Endothelial cell of umbilical vein (primary cell): ENCODE data around the gene OR2T29.

Experiments used
- MYC ChIP-seq: IDR thresholded peaks from one replicate; pipeline ENCODE4 v1.6.1; 2011; ENCODE audit warnings: mild to moderate bottlenecking, low read depth, low read length
- POLR2A ChIP-seq: IDR thresholded peaks from 2 replicates; pipeline ENCODE4 v1.6.1; 2012; ENCODE audit warnings: low read depth, mild to moderate bottlenecking, control low read depth, low read length
- POLR2AphosphoS5 ChIP-seq: IDR thresholded peaks from 2 replicates; pipeline ENCODE4 v1.6.1; 2012; ENCODE audit warnings: low read depth, mild to moderate bottlenecking, control low read depth, low read length, moderate library complexity; ENCODE audit not compliant: insufficient read depth
- TF ChIP-seq, protein P1 (sequence below), 2 donors: IDR thresholded peaks; 1 replicate in 1 of 2; 2 replicates in 1 of 2; pipeline ENCODE4 v1.5.1; 2011; ENCODE audit warnings: low read length in 2 of 2, mild to moderate bottlenecking in 2 of 2, moderate library complexity in 2 of 2, control low read depth in 1 of 2, inconsistent platforms in 1 of 2, low read depth in 1 of 2; ENCODE audit not compliant: insufficient read depth in 1 of 2; ENCODE audit errors: extremely low read depth in 1 of 2

DNA sequence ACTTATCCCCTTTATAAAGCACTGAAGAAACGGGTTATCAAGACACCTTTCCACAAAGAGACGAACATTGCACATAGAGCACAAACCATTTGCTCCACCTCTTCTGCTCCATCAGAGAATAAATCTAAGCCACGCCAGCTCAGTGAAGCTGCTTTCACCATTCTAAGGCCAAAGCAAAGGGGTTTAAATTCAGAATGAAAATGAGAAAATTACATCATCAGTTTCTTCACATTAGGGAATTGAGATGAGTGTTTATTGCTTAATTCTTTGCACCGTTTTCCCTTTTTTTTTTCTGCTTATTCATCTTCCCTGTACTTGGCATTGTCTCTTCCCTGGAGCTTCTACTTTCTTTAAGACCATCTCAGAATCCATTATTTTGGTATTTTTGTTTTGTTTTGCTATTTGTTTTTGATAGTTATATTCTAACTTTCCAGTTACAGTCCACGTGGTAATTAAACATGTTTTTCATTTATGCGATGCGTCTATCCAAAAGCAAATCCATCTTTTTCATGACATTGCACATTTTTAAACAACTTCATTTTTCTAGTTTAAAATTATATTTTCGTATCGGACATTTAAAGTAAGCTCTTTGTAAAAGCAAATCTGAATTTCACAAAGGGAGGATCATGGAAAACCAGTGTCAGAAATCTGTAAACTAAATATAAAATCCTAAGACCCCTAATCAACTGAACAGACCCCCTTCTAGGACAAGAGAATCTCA, 13.8 kb upstream of the OR2T29 start:
- TF ChIP-seq, protein P1, sequence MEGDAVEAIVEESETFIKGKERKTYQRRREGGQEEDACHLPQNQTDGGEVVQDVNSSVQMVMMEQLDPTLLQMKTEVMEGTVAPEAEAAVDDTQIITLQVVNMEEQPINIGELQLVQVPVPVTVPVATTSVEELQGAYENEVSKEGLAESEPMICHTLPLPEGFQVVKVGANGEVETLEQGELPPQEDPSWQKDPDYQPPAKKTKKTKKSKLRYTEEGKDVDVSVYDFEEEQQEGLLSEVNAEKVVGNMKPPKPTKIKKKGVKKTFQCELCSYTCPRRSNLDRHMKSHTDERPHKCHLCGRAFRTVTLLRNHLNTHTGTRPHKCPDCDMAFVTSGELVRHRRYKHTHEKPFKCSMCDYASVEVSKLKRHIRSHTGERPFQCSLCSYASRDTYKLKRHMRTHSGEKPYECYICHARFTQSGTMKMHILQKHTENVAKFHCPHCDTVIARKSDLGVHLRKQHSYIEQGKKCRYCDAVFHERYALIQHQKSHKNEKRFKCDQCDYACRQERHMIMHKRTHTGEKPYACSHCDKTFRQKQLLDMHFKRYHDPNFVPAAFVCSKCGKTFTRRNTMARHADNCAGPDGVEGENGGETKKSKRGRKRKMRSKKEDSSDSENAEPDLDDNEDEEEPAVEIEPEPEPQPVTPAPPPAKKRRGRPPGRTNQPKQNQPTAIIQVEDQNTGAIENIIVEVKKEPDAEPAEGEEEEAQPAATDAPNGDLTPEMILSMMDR (IDR thresholded peaks at IDR 0.05; ENCODE audit: extremely low read depth in 1 of 2, insufficient read depth in 1 of 2, low read depth in 1 of 2, low read length in 2 of 2), result no peak
- TF ChIP-seq POLR2A (no peak), POLR2AphosphoS5 (no peak), MYC (no peak)
